Measurements from ENCODE around the gene TESK1. TPM values are rescaled to one million over a fixed set of nuclear protein-coding genes. Genes with fewer than 3 reads are reported as not detected.

Gene TESK1
- total RNA-seq, result 10 to 100 TPM; 11.9 to 69.2 (median 45.8) TPM

- H3K4me1 ChIP-seq, result peaks cover 11 to 28% (median 23%) of the 10 kb centered on the region in 4 donors
- peak; percentile 89 for DNase-seq
- 0% methylated on average over 4 to 33 of the region's 55 CpGs for WGBS, 2 donors (ENCODE audit: low coverage in 1 of 2)
- intact Hi-C loops (cut with DNase I; ENCODE audit: low total_unique reads), result no loop called here
- in situ Hi-C loops (cut with MboI; ENCODE audit: low pct_ligation_motif_present in 1 of 4, low pct_unique_long_range_greater_than_20kb in 1 of 4, low sequenced_read_pairs in 3 of 4), result no loop called here
- H3K36me3 ChIP-seq, result peaks cover 0 to 14% (median 7%) of the 10 kb centered on the region in 4 donors
- H3K27me3 ChIP-seq, result no peaks in the 10 kb centered on the region
- no peaks in the 10 kb centered on the region for H3K9me3 ChIP-seq
- peak within 1 kb of the TSS; percentile 72 to 98 (median 82) for H3K4me3 ChIP-seq
- peak within 1 kb of the TSS; percentile 95 to 99 (median 98) for H3K27ac ChIP-seq
- TF ChIP-seq POLR2AphosphoS5 (IDR thresholded peaks at IDR 0.05), result peak in 2 of 3 donors; percentile 18 to 50
- TF ChIP-seq POLR2A (IDR thresholded peaks at IDR 0.05), result no peak
- TF ChIP-seq CTCF (IDR thresholded peaks at IDR 0.05), result no peak
- TF ChIP-seq EP300 (IDR thresholded peaks at IDR 0.05; ENCODE audit: low read depth), result no peak
Measured at GRCh38 chr9:35604578-35605350, at the start of gene TESK1. Gene TESK1, plus strand, starts transcription at chr9:35605262. Its CDS starts 358 bp downstream, at chr9:35605620.

GRCh38 chr9:35555881-35556280 lies 49.2 kb upstream of the TESK1 start:
- in situ Hi-C loops (cut with MboI; ENCODE audit: low pct_ligation_motif_present in 1 of 4, low pct_unique_long_range_greater_than_20kb in 1 of 4, low sequenced_read_pairs in 3 of 4), result loop anchor here (10.0 to 25.0 kb wide), 4 partner anchors 61 to 444 kb away; partner anchors contain the start of genes ATOSB (in 2 of the 4), RUSC2 (in 1 of the 4) and STOML2 (in 1 of the 4)
- 91% methylated on average over 10 of the region's 10 CpGs; no CpG with 5 or more reads in 1 of the 2 donors for WGBS, 2 donors (ENCODE audit: low coverage in 1 of 2)
- Histone ChIP-seq H3K36me3 (no peaks in the 10 kb centered on the region), H3K27me3 (no peaks in the 10 kb centered on the region), H3K4me3 (no peak overlapping the region), H3K4me1 (peaks cover 0 to 11% (median 7%) of the 10 kb centered on the region in 4 donors), H3K27ac (no peak overlapping the region), H3K9me3 (no peaks in the 10 kb centered on the region)
- intact Hi-C loops (cut with DNase I; ENCODE audit: low total_unique reads), result no loop called here
- TF ChIP-seq POLR2A (IDR thresholded peaks at IDR 0.05), result no peak
- no peak for TF ChIP-seq CTCF (IDR thresholded peaks at IDR 0.05)
- no peak for TF ChIP-seq EP300 (IDR thresholded peaks at IDR 0.05; ENCODE audit: low read depth)
- no peak for TF ChIP-seq POLR2AphosphoS5 (IDR thresholded peaks at IDR 0.05)
- DNase-seq, result no peak

- Histone ChIP-seq H3K27me3 (no peaks in the 10 kb centered on the region), H3K27ac (no peak overlapping the region), H3K9me3 (no peaks in the 10 kb centered on the region), H3K4me1 (peaks cover 0 to 11% (median 7%) of the 10 kb centered on the region in 4 donors), H3K4me3 (no peak overlapping the region), H3K36me3 (no peaks in the 10 kb centered on the region)
- in situ Hi-C loops (cut with MboI; ENCODE audit: low pct_ligation_motif_present in 1 of 4, low pct_unique_long_range_greater_than_20kb in 1 of 4, low sequenced_read_pairs in 3 of 4), result loop anchor here (10.0 to 25.0 kb wide), 4 partner anchors 62 to 444 kb away; partner anchors contain the start of genes ATOSB (in 2 of the 4), RUSC2 (in 1 of the 4) and STOML2 (in 1 of the 4)
- DNase-seq, result no peak
- TF ChIP-seq POLR2A (IDR thresholded peaks at IDR 0.05) (no peak), POLR2AphosphoS5 (IDR thresholded peaks at IDR 0.05) (no peak), CTCF (IDR thresholded peaks at IDR 0.05) (no peak), EP300 (IDR thresholded peaks at IDR 0.05; ENCODE audit: low read depth) (no peak)
- WGBS, 2 donors (ENCODE audit: low coverage in 1 of 2), result 79% methylated on average over 3 of the region's 3 CpGs; no CpG with 5 or more reads in 1 of the 2 donors
- intact Hi-C loops (cut with DNase I; ENCODE audit: low total_unique reads), result no loop called here
Measured at GRCh38 chr9:35556776-35557175, 48.3 kb upstream of the TESK1 start.

GRCh38 chr9:35557320-35557719 lies 47.7 kb upstream of the TESK1 start:
- WGBS, 2 donors (ENCODE audit: low coverage in 1 of 2), result 82 to 92% methylated on average over 6 of the region's 6 CpGs
- peaks cover 0 to 11% (median 7%) of the 10 kb centered on the region in 4 donors for H3K4me1 ChIP-seq
- in situ Hi-C loops (cut with MboI; ENCODE audit: low pct_ligation_motif_present in 1 of 4, low pct_unique_long_range_greater_than_20kb in 1 of 4, low sequenced_read_pairs in 3 of 4) (loop anchor here (10.0 to 25.0 kb wide), 4 partner anchors 63 to 445 kb away; partner anchors contain the start of genes ATOSB (in 2 of the 4), RUSC2 (in 1 of the 4) and STOML2 (in 1 of the 4)), intact Hi-C loops (cut with DNase I; ENCODE audit: low total_unique reads) (no loop called here)
- H3K27me3 ChIP-seq, result no peaks in the 10 kb centered on the region
- H3K4me3 ChIP-seq, result no peak overlapping the region
- H3K36me3 ChIP-seq, result no peaks in the 10 kb centered on the region
- DNase-seq, result no peak
- H3K27ac ChIP-seq, result no peak overlapping the region
- no peaks in the 10 kb centered on the region for H3K9me3 ChIP-seq
- no peak for TF ChIP-seq CTCF (IDR thresholded peaks at IDR 0.05)
- no peak for TF ChIP-seq POLR2AphosphoS5 (IDR thresholded peaks at IDR 0.05)
- no peak for TF ChIP-seq EP300 (IDR thresholded peaks at IDR 0.05; ENCODE audit: low read depth)
- TF ChIP-seq POLR2A (IDR thresholded peaks at IDR 0.05), result no peak
